BLaER1 (cell line): ENCODE results near the gene ZBTB16.

Experiments
- H3K27ac ChIP-seq: shearing (Covaris generic); formaldehyde crosslinking; 2 replicates; pipeline ENCODE4 v1.8.1; 2022
- H3K27me3 ChIP-seq: shearing (Covaris generic); formaldehyde crosslinking; 2 replicates; pipeline ENCODE4 v1.8.1; 2022
- H3K36me3 ChIP-seq: shearing (Covaris generic); formaldehyde crosslinking; 2 replicates; pipeline ENCODE4 v1.8.1; 2022
- H3K4me1 ChIP-seq: shearing (Covaris generic); formaldehyde crosslinking; 2 replicates; pipeline ENCODE4 v1.8.1; 2022
- H3K4me2 ChIP-seq: shearing (Covaris generic); formaldehyde crosslinking; 2 replicates; pipeline ENCODE4 v1.8.1; 2022
- H3K4me3 ChIP-seq: shearing (Covaris generic); formaldehyde crosslinking; 2 replicates; pipeline ENCODE4 v1.8.1; 2022
- H3K9ac ChIP-seq: shearing (Covaris generic); formaldehyde crosslinking; 2 replicates; pipeline ENCODE4 v1.8.1; 2022
- H3K9me3 ChIP-seq: shearing (Covaris generic); formaldehyde crosslinking; 2 replicates; pipeline ENCODE4 v1.8.1; 2022
- H4K20me1 ChIP-seq: shearing (Covaris generic); formaldehyde crosslinking; 2 replicates; pipeline ENCODE4 v1.8.1; 2022
- Cebpa-rat ChIP-seq: shearing (Covaris generic); IDR thresholded peaks from 2 replicates; pipeline ENCODE4 v1.8.1; 2022

The ZBTB16 gene

DNA sequence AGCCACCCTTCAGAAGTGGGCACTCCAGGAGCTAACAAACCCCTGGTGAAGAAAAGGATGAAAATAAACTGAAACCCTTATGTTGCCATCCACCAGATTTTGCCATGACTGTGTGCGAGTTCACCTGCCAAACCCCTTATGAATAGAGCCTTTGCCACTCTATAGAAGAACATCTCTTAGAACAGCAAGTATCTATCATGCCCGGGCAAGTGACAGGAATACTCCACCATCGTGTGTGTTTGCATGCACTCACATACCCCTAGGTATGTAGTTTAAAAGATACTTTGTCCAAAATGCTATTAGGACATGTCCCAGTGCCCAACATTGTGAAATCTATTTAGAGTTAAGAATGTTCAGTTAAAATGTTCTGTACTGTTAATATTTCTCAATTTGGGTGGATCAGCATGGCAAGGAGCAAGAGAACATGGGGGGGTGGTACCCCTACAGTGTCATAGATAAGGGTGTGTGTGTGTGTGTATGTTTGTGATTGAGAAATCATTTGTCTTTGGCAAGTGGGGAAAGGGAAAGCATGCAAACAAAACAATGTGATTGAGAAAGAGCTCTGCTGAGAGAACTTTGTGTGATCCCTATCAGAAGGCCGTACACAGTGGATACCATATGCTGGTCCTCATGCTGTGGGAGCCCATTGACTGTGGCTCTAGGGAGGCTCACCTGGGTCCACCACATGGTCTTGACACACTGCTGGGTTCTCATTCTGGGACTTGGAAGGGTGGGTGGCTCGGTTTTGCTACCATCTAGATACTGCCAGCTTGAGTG is 94.9 kb downstream of the ZBTB16 start:
- no peaks in the 10 kb centered on the region for H3K27me3 ChIP-seq
- peaks cover 42% of the 10 kb centered on the region for H3K4me1 ChIP-seq
- H4K20me1 ChIP-seq = no peaks in the 10 kb centered on the region
- no peak overlapping the region for H3K4me2 ChIP-seq
- no peak for TF ChIP-seq Cebpa-rat
- no peak overlapping the region for H3K4me3 ChIP-seq
- no peak overlapping the region for H3K9ac ChIP-seq
- no peaks in the 10 kb centered on the region for H3K9me3 ChIP-seq
- H3K27ac ChIP-seq = no peak overlapping the region
- H3K36me3 ChIP-seq = no peaks in the 10 kb centered on the region

DNA sequence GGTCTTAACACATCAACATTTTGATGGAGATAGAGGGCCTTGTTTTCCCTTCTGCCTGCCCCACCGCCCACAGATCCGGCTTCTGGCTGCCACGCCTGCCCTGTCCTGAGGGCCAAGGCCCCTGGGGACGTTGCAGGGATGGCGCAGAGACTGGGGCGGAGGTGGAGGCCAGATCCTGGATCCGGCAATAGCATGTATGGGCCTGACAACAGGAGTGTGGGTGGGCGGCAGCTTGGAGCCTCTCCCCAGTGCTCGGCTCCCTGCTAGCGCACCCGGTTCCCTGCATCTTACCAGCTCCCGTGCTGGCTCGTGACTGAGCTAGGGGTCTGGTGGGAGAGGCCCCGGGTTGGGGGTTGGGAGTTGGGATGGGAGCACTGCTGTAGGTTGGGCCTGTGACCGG is 95.6 kb downstream of the ZBTB16 start:
- Histone ChIP-seq H3K9ac (no peak overlapping the region), H3K27ac (no peak overlapping the region), H3K27me3 (no peaks in the 10 kb centered on the region), H3K4me3 (no peak overlapping the region), H3K36me3 (no peaks in the 10 kb centered on the region), H4K20me1 (no peaks in the 10 kb centered on the region), H3K4me1 (peaks cover 40% of the 10 kb centered on the region), H3K9me3 (no peaks in the 10 kb centered on the region), H3K4me2 (no peak overlapping the region)
- no peak for TF ChIP-seq Cebpa-rat

DNA sequence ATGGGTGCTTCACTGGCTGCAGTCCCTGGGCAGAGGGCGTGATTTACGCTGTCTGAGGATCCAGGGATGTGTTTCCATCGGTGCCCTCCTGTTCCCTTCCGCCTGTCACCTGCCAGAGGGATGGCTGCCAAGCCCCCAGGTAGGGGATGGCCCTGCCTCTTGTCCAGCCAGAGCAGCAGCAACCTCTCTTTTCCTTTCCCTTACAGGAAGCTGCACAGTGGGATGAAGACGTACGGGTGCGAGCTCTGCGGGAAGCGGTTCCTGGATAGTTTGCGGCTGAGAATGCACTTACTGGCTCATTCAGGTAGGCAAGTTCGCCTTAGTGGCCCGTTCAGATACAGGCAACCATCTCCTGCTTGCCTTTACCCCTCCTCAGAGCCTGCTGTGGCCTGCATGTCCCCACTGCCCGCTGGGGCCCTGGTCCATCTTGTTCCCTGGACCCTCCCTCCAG is 96.6 kb downstream of the ZBTB16 start:
- H3K36me3 ChIP-seq = no peaks in the 10 kb centered on the region
- peaks cover 48% of the 10 kb centered on the region for H3K4me1 ChIP-seq
- no peak overlapping the region for H3K27ac ChIP-seq
- peak overlapping the region; percentile 86 for H3K4me2 ChIP-seq
- no peak for TF ChIP-seq Cebpa-rat
- H4K20me1 ChIP-seq = no peaks in the 10 kb centered on the region
- H3K9me3 ChIP-seq = no peaks in the 10 kb centered on the region
- H3K9ac ChIP-seq = no peak overlapping the region
- H3K4me3 ChIP-seq = no peak overlapping the region
- H3K27me3 ChIP-seq = no peaks in the 10 kb centered on the region

DNA sequence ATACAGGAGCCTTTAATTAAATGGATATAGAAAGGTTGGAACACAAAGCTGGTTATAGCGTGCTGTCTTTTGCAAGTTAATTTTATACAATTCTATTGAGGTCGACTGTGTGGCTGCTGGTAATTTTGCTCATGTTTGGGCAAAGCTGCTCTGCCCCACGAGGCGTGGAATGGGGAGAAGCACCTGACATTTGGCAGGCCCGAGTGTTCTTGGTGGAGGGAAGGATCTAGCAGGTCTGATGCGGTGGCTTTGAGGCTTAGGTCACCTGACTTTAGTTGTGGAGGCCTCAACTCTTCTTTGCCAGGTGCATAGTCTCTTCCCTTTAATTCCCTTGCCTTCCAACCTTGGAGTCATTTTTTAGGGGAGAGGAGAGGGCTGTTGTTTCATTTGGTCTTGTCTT is 97.3 kb downstream of the ZBTB16 start:
- H3K4me3 ChIP-seq = no peak overlapping the region
- H3K4me2 ChIP-seq = peak overlapping the region; percentile 86
- H3K4me1 ChIP-seq = peaks cover 54% of the 10 kb centered on the region
- no peak for TF ChIP-seq Cebpa-rat
- no peaks in the 10 kb centered on the region for H3K36me3 ChIP-seq
- H3K27me3 ChIP-seq = no peaks in the 10 kb centered on the region
- no peak overlapping the region for H3K27ac ChIP-seq
- no peak overlapping the region for H3K9ac ChIP-seq
- no peaks in the 10 kb centered on the region for H4K20me1 ChIP-seq
- H3K9me3 ChIP-seq = no peaks in the 10 kb centered on the region

DNA sequence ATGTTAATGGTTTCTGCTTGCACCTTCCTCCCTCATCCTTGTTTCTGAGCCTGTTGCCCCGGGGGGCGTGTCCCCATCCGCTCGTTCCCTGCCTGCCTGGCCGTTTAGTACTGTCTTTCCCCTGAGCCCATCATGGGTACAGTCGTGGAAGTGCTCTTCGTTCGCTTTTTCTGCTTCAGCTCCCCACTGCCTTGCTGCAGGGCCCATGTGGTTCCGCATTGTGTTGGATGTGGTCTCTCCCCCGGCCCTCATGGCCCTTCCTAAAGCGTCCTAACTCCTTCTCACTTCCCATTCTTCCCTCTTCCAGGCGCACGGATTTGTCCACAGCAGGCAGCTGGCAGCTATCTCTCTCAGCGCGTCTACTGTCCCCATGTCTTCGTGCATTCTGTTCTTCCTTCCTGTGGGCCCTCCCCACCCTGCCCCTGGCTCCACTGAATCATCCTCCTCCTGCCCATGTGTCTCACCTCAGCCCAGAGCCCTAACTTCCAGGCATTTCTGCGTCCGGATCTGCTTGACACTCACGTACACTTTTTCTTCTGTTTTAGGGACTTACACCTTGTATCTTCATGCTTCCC is 98.1 kb downstream of the ZBTB16 start:
- no peaks in the 10 kb centered on the region for H3K36me3 ChIP-seq
- H3K4me2 ChIP-seq = peak overlapping the region; percentile 86
- TF ChIP-seq Cebpa-rat = no peak
- peaks cover 62% of the 10 kb centered on the region for H3K4me1 ChIP-seq
- H3K9ac ChIP-seq = 0 out of 2 replicates have a peak overlapping the region, but pooled peaks have one; percentile 16
- no peaks in the 10 kb centered on the region for H3K27me3 ChIP-seq
- H4K20me1 ChIP-seq = no peaks in the 10 kb centered on the region
- H3K27ac ChIP-seq = peak overlapping the region; percentile 6; the same call in 1 of the 2 replicates
- no peak overlapping the region for H3K4me3 ChIP-seq
- no peaks in the 10 kb centered on the region for H3K9me3 ChIP-seq

DNA sequence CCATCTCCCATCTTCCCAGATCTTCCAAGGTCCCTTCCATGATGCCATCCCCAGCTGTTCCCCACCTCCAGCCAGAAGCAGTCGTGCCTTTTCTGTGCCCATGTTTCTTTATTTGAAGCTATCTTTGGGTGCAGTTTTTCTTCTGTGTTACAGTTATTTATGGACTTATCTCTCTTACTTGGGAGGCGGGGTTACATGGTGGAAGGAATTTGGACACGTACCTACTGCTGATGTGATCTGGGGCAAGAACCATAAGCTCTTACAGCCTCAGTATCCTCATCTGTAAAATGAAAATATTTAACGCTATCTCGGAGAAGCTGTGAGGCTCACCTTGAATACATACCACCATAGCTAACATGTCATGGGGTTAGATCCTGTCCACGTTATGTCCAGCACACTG is 98.9 kb downstream of the ZBTB16 start:
- H3K4me2 ChIP-seq = peak overlapping the region; percentile 86
- no peaks in the 10 kb centered on the region for H3K36me3 ChIP-seq
- H3K9me3 ChIP-seq = no peaks in the 10 kb centered on the region
- H3K4me1 ChIP-seq = peaks cover 69% of the 10 kb centered on the region
- no peaks in the 10 kb centered on the region for H4K20me1 ChIP-seq
- no peak overlapping the region for H3K9ac ChIP-seq
- no peaks in the 10 kb centered on the region for H3K27me3 ChIP-seq
- no peak for TF ChIP-seq Cebpa-rat
- no peak overlapping the region for H3K4me3 ChIP-seq
- H3K27ac ChIP-seq = no peak overlapping the region

DNA sequence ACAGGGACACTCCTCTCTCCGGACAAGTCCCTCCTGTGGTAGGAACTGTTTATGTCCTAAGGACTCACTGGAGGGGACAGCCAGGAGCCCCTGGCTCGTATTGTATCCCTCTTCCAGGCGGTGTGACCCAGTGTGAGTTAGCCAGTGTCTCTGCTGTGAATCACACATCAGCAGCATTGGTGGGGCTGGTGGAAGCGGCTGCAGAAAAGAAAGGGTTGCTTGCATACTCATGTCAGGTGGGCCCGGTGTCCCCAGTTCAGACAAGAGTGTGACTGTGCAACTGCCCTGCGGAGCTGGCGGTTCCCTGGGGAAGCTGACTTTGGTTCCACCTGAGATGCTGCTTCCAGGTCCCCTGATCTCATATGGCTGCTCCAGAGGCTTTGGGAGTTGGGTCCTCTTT is 99.4 kb downstream of the ZBTB16 start:
- no peak for TF ChIP-seq Cebpa-rat
- no peaks in the 10 kb centered on the region for H3K27me3 ChIP-seq
- no peak overlapping the region for H3K27ac ChIP-seq
- no peaks in the 10 kb centered on the region for H3K9me3 ChIP-seq
- H3K9ac ChIP-seq = no peak overlapping the region
- H3K4me3 ChIP-seq = no peak overlapping the region
- no peaks in the 10 kb centered on the region for H4K20me1 ChIP-seq
- no peaks in the 10 kb centered on the region for H3K36me3 ChIP-seq
- peaks cover 74% of the 10 kb centered on the region for H3K4me1 ChIP-seq
- H3K4me2 ChIP-seq = peak overlapping the region; percentile 86

DNA sequence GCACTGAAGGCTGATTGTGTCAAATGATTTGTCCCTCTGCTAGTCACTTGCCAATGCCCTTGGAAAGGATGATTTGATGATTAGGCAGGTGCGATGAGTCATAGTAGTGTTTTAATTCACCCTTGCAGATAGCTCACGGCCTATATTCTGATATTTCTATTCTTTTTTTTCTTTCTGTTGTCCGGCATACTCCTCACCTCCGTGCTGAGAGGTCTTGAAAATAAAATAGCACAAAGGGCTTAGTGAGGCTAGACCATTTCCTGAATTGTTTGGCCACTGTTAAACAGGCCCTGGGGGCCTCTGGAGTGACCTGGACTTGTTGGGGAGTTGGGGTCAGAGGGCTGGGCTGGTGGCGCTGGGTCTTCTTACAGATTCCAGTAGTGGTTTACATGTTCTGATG is 99.8 kb downstream of the ZBTB16 start:
- no peak for TF ChIP-seq Cebpa-rat
- no peak overlapping the region for H3K4me3 ChIP-seq
- H3K36me3 ChIP-seq = no peaks in the 10 kb centered on the region
- H3K9me3 ChIP-seq = no peaks in the 10 kb centered on the region
- no peaks in the 10 kb centered on the region for H3K27me3 ChIP-seq
- no peaks in the 10 kb centered on the region for H4K20me1 ChIP-seq
- H3K4me1 ChIP-seq = peaks cover 78% of the 10 kb centered on the region
- peak overlapping the region; percentile 86 for H3K4me2 ChIP-seq
- H3K27ac ChIP-seq = peak overlapping the region; percentile 37; the same call in 1 of the 2 replicates
- H3K9ac ChIP-seq = no peak overlapping the region

DNA sequence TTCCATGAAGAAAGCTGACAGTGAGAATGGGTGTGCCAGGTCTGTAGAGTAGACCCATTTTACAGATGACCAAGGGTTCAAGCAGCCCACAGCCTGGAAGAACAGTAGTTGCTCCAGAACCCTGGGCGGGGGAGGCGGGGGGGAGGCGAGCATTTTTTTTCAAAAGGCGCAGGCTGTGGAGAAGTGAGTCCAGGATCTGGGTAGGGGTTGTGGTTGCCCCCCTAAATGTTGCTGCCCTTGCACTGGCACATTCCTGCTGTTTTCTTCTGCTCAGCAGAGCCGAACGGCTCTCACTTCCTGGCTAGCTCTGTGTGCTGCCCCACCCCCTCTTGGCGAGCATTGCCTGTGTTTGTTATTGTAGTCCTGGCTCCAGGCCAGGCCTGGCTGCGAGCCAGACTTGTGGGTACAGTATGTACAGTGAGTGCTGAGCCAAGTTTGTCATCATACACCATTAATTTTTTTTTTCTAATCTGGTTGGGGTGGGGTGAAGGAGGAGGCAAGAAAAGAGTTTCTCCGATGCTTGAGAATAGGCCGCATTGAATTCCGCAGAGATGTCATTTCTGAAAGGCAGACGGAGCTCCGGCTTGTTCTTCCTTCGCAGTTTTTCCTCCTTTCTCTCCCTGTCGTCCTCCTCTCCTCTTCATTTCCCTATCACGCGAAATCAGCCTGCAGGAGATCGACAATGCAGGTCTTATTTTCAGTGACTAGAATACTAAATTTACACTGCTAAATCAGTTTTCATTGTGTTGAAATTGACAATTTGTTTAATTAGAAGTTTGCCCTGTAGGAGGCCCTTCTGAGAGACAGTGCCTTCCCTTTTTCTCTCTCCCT is 100.5 kb downstream of the ZBTB16 start:
- H3K27me3 ChIP-seq = no peaks in the 10 kb centered on the region
- H3K27ac ChIP-seq = peak overlapping the region; percentile 37
- H4K20me1 ChIP-seq = no peaks in the 10 kb centered on the region
- peak overlapping the region; percentile 86 for H3K4me2 ChIP-seq
- H3K9ac ChIP-seq = 0 out of 2 replicates have a peak overlapping the region, but pooled peaks have one; percentile 40
- no peaks in the 10 kb centered on the region for H3K9me3 ChIP-seq
- H3K4me1 ChIP-seq = peaks cover 85% of the 10 kb centered on the region
- no peaks in the 10 kb centered on the region for H3K36me3 ChIP-seq
- peak overlapping the region; percentile 34; the same call in 1 of the 2 replicates for H3K4me3 ChIP-seq
- no peak for TF ChIP-seq Cebpa-rat
